B cell (primary cell): ENCODE measurements around the gene KSR1. TPM values are rescaled to one million over a fixed set of nuclear protein-coding genes. Genes with fewer than 3 reads are reported as not detected.
"Not testable (repeated sequence)": the region's sequence is repeated elsewhere in the genome, so short reads cannot be mapped to it uniquely, and the experiment has no call there.

ENCODE experiments used
- ATAC-seq: fragments of 200-7000 bp; cut with Tn5 transposase; one replicate; pipeline ENCODE4 v1.10.0; 2021; ENCODE audit warnings: low read depth, mild to moderate bottlenecking, moderate number of reproducible peaks, moderate library complexity
- CTCF ChIA-PET: fragments of 350-600 bp; sonication (Branson Sonifier 250); formaldehyde crosslinking; loops from one replicate; lab custom pipeline; 2021; ENCODE audit warnings: antibody characterized with exemption, inconsistent platforms; lab: Charles Lee
- POLR2A ChIA-PET: fragments of 350-600 bp; sonication (Branson Sonifier 250); formaldehyde crosslinking; loops from one replicate; lab custom pipeline; 2021; ENCODE audit warnings: antibody characterized with exemption; lab: Charles Lee
- DNase-seq: peaks from one replicate; pipeline ENCODE4 v3.0.0; 2013
- H2AFZ ChIP-seq: 2 replicates; pipeline ENCODE4 v1.6.1; 2012; ENCODE audit warnings: mild to moderate bottlenecking, low read depth, low read length; ENCODE audit not compliant: insufficient read depth, poor library complexity, severe bottlenecking
- H3K27ac ChIP-seq, 2 donors: 1 replicate in 1 of 2; 2 replicates in 1 of 2; pipeline ENCODE4 v1.5.1; 2012 to 2013; ENCODE audit warnings: low read length in 2 of 2, mild to moderate bottlenecking in 2 of 2, moderate library complexity in 1 of 2
- H3K27me3 ChIP-seq, 4 experiments: fragments of 200-600 bp in 1 of 4; sonication (generic) in 1 of 4; replicated peaks in 1 of 4; 1 replicate in 2 of 4; 2 replicates in 2 of 4; pipeline versions ENCODE4 v1.6.1 to v1.7.0; 2013 to 2016; ENCODE audit warnings: low read length in 3 of 4, mild to moderate bottlenecking in 2 of 4, mixed read lengths in 1 of 4, moderate library complexity in 1 of 4; ENCODE audit not compliant: insufficient read depth in 4 of 4, control insufficient read depth in 3 of 4; ENCODE audit errors: control extremely low read depth in 1 of 4
- H3K36me3 ChIP-seq, 2 experiments: replicated peaks in 1 of 2; 1 replicate in 1 of 2; 2 replicates in 1 of 2; pipeline versions ENCODE4 v1.6.1 to v1.7.1; 2013; ENCODE audit warnings: low read length in 1 of 2; ENCODE audit not compliant: insufficient read depth in 2 of 2, control insufficient read depth in 1 of 2; ENCODE audit errors: control extremely low read depth in 1 of 2, extremely low read depth in 1 of 2
- H3K4me1 ChIP-seq, 2 donors: fragments of 200-600 bp in 1 of 2; sonication (generic) in 1 of 2; 1 replicate in 1 of 2; 2 replicates in 1 of 2; pipeline versions ENCODE4 v1.5.1 to v1.6.1; 2013 to 2017; ENCODE audit warnings: low read length in 2 of 2; ENCODE audit not compliant: control insufficient read depth in 2 of 2, insufficient read depth in 2 of 2
- H3K4me2 ChIP-seq: replicated peaks from 2 replicates; pipeline ENCODE3; 2012; ENCODE audit warnings: mild to moderate bottlenecking, low read depth, low read length; ENCODE audit not compliant: poor library complexity, severe bottlenecking
- H3K4me3 ChIP-seq, 5 experiments: fragments of 200-600 bp in 1 of 5; sonication (generic) in 1 of 5; 1 replicate in 3 of 5; 2 replicates in 2 of 5; pipeline versions ENCODE4 v1.5.1 to v1.7.0; 2011 to 2016; ENCODE audit warnings: low read length in 4 of 5, mild to moderate bottlenecking in 4 of 5, low read depth in 2 of 5, control low read depth in 1 of 5, moderate library complexity in 1 of 5; ENCODE audit not compliant: insufficient read depth in 1 of 5; ENCODE audit errors: control extremely low read depth in 1 of 5, extremely low read depth in 1 of 5
- H3K79me2 ChIP-seq: fragments of 200-600 bp; sonication (generic); one replicate; pipeline ENCODE4 v1.6.0; 2016; ENCODE audit warnings: low read length; ENCODE audit not compliant: control insufficient read depth, insufficient read depth
- H3K9ac ChIP-seq: fragments of 200-600 bp; sonication (generic); 2 replicates; pipeline ENCODE4 v1.6.1; 2017; ENCODE audit warnings: mild to moderate bottlenecking, low read length, moderate library complexity
- H3K9me3 ChIP-seq, 3 donors: one replicate each; pipeline versions ENCODE4 v1.6.1 to v1.7.1; 2013; ENCODE audit warnings: low read length in 2 of 3; ENCODE audit not compliant: control insufficient read depth in 2 of 3, insufficient read depth in 1 of 3; ENCODE audit errors: control extremely low read depth in 1 of 3
- H4K20me1 ChIP-seq: 2 replicates; pipeline ENCODE4 v1.6.0; 2012; ENCODE audit warnings: mild to moderate bottlenecking, low read length; ENCODE audit not compliant: insufficient read depth, control insufficient read depth, poor library complexity, severe bottlenecking
- H3K27ac Mint-ChIP-seq: one replicate; pipeline ENCODE4 v1.8.0; 2021; ENCODE audit warnings: mixed read lengths
- H3K27me3 Mint-ChIP-seq: one replicate; pipeline ENCODE4 v1.8.0; 2021; ENCODE audit warnings: mixed read lengths
- H3K4me1 Mint-ChIP-seq: one replicate; pipeline ENCODE4 v1.8.0; 2021; ENCODE audit warnings: mixed read lengths
- H3K4me3 Mint-ChIP-seq: one replicate; pipeline ENCODE4 v1.8.0; 2021; ENCODE audit warnings: mixed read lengths
- H3K9me3 Mint-ChIP-seq: one replicate; pipeline ENCODE4 v1.8.0; 2022; ENCODE audit warnings: mixed read lengths; ENCODE audit not compliant: insufficient read depth
- WGBS: methylation state at CpG from one replicate; pipeline ENCODE4 v1.1.5; 2013; ENCODE audit warnings: missing lambda C conversion rate; ENCODE audit not compliant: insufficient coverage; 5-methylcytosine and 5-hydroxymethylcytosine counted together
- intact Hi-C: fragments of 100-400 bp; cut with micrococcal nuclease; formaldehyde crosslinking; loops from one replicate; pipeline ENCODE4 v1.10.0; 2022
- polyA plus RNA-seq: library from polyadenylated mRNA; depleted of rRNA; stranded (reverse); fragments of >200 nt; gene quantifications from 2 replicates; pipeline ENCODE4 v1.2.3, GENCODE V29; 2012
- total RNA-seq, 2 donors: library from RNA; stranded (reverse); fragments of 120-200 nt in 1 of 2; gene quantifications; 1 replicate in 1 of 2; 2 replicates in 1 of 2; pipeline versions ENCODE4 v1.2.3 to v1.2.4, GENCODE V29; 2013 to 2022
- TF ChIP-seq, protein P1 (sequence below): fragments of 200-600 bp; IDR thresholded peaks from one replicate; pipeline ENCODE4 v1.8.0; 2022; ENCODE audit warnings: antibody characterized with exemption, mild to moderate bottlenecking

The KSR1 gene
- total and polyA plus RNA-seq, 2 donors (not counting 1 experiment from before 2014, with no cell fraction given): 27.5 to 85.6 TPM

DNA sequence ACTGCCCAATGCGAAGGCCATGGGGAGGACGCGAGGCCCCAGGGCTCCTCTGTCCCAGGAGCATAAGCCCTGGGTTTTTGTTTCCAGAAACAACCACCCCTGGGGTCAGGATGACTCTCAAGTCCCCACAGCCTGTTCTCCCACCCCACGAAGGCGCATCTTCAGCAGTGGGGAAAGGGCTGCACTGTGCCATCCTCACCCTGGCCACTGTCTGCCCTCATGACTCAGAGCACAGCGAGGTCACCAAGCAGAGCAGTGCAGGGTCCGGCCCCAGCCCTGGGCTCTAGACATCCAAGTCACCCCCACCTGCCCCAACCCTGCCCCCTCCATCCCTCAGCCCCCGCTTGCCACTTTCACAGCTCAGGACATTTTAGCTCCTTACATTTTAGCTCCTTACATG is 22.7 kb upstream of the KSR1 start:
- Mint-ChIP-seq H3K4me1 (no peaks in the 10 kb centered on the region), H3K9me3 (peaks cover under 1% of the 10 kb centered on the region), H3K27me3 (no peaks in the 10 kb centered on the region), H3K27ac (no peak overlapping the region), H3K4me3 (no peak overlapping the region)
- Histone ChIP-seq H3K27me3 (no peaks in the 10 kb centered on the region), H3K9ac (no peak overlapping the region), H2AFZ (no peak overlapping the region), H4K20me1 (no peaks in the 10 kb centered on the region), H3K4me1 (no peaks in the 10 kb centered on the region), H3K4me2 (no peak overlapping the region), H3K9me3 (peaks cover 0 to 4% (median 0%) of the 10 kb centered on the region in 3 donors), H3K79me2 (no peaks in the 10 kb centered on the region), H3K36me3 (no peaks in the 10 kb centered on the region), H3K4me3 (no peak overlapping the region), H3K27ac (no peak overlapping the region)
- DNase-seq (no peak), ATAC-seq (no peak)
- intact Hi-C loops: no loop called here
- CTCF ChIA-PET: interaction anchor here (0.8 to 2.1 kb wide), 2 partner anchors 166 to 197 kb away, joined by 3 to 5 read pairs; no protein-coding TSS in a partner anchor
- POLR2A ChIA-PET: no interaction called here
- TF ChIP-seq, protein P1, sequence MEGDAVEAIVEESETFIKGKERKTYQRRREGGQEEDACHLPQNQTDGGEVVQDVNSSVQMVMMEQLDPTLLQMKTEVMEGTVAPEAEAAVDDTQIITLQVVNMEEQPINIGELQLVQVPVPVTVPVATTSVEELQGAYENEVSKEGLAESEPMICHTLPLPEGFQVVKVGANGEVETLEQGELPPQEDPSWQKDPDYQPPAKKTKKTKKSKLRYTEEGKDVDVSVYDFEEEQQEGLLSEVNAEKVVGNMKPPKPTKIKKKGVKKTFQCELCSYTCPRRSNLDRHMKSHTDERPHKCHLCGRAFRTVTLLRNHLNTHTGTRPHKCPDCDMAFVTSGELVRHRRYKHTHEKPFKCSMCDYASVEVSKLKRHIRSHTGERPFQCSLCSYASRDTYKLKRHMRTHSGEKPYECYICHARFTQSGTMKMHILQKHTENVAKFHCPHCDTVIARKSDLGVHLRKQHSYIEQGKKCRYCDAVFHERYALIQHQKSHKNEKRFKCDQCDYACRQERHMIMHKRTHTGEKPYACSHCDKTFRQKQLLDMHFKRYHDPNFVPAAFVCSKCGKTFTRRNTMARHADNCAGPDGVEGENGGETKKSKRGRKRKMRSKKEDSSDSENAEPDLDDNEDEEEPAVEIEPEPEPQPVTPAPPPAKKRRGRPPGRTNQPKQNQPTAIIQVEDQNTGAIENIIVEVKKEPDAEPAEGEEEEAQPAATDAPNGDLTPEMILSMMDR: no peak
- WGBS: 71% methylated on average over 7 of the region's 8 CpGs

DNA sequence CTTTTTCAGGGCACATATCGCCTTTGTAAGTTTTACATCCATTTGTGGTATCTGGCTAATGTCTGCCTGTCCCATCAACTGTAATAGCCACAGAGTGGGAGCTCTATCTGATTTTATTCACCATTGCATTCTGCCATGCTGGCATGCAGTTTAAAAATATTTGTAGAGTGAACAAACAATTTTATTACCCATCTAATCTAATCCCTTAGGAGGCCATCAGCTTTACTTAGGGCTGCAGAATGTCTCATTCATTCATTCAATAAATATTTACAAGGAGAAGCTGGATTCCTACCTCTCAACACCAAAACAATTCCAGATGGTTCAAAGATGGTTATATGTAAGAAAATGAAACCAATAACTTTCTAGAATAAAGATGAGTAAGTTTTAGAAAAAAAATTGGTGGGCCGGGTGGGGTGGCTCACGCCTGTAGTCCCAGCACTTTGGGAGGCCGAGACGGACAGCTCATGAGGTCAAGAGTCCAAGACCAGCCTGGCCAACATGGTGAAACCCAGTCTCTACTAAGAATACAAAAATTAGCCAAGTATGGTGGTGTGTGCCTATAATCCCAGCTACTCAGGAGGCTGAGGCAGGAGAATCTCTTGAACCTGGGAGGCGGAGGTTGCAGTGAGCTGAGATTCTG is 20.7 kb upstream of the KSR1 start:
- H2AFZ ChIP-seq, H3K9me3 Mint-ChIP-seq, ATAC-seq, CTCF ChIA-PET, H3K36me3 ChIP-seq, H4K20me1 ChIP-seq, H3K27me3 Mint-ChIP-seq, H3K27ac ChIP-seq, H3K9ac ChIP-seq, DNase-seq, H3K4me3 Mint-ChIP-seq, POLR2A ChIA-PET, H3K79me2 ChIP-seq, H3K9me3 ChIP-seq, H3K4me3 ChIP-seq, H3K4me1 Mint-ChIP-seq, H3K27ac Mint-ChIP-seq, H3K27me3 ChIP-seq, H3K4me1 ChIP-seq, intact Hi-C loops, H3K4me2 ChIP-seq: not testable (repeated sequence)
- 100% methylated on average over 3 of the region's 6 CpGs for WGBS
